Stimulated activated CD8-positive, alpha-beta memory T cell treated with anti-CD3 and anti-CD28 coated beads, Interleukin-7, amount 100 ng/mL, for 48 hours (primary cell): ENCODE measurements around the gene SLC12A7.
"Not testable (repeated sequence)": the region's sequence is repeated elsewhere in the genome, so short reads cannot be mapped to it uniquely, and the experiment has no call there.

Experiments
- DNase-seq, 2 donors: peaks; one replicate each; pipeline ENCODE4 v3.0.0-alpha.2; 2020; ENCODE audit warnings: low read depth in 1 of 2; ENCODE audit errors: extremely low read depth in 1 of 2

SLC12A7 gene

GRCh38 chr5:1066676-1067075 lies 45.2 kb downstream of the SLC12A7 start:
- no peak for DNase-seq

- DNase-seq = no peak
Observed at GRCh38 chr5:1065891-1066650, 45.8 kb downstream of the SLC12A7 start.

- DNase-seq = no peak
Observed at GRCh38 chr5:1065143-1065750, 46.6 kb downstream of the SLC12A7 start.

DNA sequence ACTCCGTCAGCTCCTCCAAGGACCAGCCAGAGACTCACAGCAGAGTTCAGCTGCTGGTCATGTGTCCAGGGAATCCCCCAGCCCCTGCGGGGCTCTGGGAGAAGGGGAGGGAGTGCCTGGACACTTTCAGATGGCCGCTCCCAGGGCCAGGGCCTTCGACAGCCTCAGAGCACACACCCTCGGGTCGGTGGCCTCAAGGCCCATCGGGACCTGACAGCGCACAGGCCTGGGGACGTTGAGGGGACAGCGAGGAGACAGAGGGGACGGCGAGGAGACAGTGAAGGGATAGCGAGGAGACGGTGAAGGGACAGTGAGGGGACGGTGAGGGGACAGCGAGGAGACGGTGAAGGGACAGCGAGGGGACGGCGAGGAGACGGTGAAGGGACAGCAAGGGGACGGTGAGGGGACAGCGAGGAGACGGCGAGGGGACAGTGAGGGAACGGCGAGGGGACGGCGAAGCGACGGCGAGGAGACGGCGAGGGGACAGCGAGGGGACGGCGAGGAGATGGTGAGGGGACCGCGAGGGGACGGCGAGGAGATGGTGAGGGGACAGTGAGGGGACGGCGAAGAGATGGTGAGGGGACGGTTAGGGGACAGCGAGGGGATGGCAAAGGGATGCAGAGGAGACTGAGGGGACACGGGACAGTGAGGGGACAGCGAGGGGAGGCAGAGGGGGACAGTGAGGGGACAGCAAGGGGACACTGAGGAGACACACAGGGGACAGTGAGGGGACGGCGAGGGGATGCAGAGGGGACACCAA lies 47.3 kb downstream of the SLC12A7 start:
- no peak for DNase-seq

DNA sequence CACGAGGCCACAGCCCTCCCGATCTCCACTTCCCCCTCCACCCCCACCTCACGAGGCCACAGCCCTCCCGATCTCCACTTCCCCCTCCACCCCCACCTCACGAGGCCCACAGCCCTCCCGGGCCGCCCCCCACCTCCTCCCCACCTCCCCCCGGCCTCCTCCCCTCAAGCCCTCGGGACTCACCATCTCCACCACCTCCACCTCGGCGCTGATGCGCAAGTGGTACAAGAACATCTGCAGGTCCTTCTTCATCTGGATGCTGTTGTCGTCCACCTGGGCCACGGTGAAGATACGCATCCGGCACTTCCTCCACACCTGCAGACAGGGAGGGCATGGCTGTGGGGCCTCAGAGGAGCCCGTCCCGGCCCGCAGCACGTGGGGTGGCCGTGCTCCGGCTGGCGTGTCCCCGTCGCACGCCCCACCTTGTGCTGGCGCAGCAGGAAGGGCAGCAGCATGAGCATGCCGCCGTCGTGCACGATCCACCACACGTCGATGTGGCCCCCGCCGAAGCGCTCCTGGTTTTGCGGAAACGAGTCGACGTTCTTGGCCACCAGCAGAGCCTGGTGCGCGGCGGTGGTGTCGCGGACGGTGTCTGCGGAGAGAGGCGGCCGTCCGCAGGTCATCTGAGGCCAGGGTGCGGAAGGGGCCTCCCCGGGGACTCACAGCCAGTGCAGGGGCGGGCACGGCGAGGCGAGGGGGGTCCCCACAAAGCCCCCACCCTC lies 48.0 kb downstream of the SLC12A7 start:
- no peak for DNase-seq

DNA sequence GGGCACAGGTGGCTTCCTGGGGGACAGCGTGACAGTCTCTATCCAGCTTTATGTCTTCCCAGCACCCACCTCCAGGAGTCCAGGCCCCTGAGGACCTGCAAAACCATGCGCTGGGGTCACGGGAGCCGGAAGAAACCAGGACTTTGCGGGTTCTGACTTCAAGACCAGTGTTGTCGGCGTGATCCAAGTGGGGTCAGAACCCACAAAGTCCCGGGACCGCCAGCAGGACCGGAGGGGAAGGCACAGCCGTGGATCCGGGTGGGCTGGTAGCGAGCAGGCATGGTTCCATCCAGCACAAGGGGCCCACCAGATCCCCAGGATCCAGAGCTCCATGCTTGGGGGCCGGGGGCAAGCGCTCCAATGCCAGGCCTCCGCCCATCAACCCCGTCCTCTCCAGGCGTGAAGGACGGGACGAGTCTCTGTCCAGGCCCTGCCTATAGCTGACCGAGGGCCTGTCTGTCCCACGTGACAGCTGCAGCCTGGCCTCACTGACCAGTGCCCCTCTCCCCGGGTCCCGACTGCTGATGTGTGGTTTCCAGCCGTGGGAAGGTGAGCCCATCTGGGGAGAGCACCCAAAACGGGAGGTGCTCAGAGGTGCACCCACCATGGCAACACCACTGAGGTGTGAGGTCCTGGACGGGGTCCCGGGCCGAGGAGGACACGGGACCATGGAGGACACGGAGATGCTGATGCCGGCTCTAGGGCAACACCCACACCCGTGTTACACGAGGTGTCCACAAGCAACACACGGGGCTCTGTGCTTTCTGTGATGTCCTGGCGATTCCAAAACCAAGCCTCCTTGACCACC lies 48.9 kb downstream of the SLC12A7 start:
- no peak for DNase-seq

DNA sequence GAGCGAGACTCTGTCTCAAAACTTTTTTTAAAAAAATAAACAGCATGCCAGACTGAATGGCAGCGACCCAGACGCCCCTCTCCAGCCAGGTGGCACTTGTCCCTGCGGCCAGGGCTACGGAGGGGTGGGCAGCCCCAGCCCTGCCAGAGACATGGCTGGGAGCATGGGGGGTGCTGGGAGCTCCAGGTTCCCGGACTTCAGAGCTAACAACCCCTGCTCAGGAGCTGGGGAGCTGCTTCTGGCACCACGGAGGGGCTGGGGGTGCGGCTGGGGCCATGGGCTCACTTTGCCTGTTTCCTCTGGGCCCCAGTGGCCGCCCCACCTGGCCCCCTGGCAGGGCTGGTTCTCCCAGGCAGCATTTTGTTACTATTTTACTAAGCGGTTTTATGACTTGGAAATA lies 49.9 kb downstream of the SLC12A7 start:
- DNase-seq = no peak

DNA sequence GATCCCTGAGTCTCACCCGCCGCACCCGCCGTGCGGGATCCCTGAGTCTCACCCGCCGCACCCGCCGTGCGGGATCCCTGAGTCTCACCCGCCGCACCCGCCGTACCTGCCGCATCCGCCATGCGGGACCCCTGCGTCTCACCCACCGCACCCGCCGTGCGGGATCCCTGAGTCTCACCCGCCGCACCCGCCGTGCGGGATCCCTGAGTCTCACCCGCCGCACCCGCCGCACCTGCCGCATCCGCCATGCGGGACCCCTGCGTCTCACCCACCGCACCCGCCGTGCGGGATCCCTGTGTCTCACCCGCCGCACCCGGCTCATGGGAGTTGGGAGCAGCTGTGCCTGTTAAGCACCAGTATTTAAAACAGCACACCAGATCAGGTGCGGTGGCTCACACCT lies 50.6 kb downstream of the SLC12A7 start:
- not testable (repeated sequence) for DNase-seq

- DNase-seq = no peak
Observed at GRCh38 chr5:1060535-1060981, 51.3 kb downstream of the SLC12A7 start.

DNA sequence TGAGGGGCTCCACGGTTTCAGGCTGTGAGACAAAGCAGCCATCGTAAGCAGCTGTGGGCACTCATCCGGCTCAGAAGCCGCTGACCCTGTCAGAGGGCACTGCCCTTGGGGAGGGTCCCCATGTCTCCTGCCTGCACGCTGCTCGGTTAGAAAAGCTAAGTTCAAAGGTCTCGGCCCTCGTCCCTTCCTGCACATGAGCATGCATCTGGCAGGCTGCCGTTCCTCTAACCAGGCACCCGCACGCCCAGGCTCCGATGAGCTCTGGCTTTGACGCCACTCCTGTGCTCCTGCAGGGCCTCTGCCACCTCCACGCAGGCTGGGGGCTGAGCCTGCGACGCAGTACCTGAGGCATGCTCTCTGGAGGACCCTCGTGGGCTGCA lies 52.0 kb downstream of the SLC12A7 start:
- DNase-seq = no peak

DNA sequence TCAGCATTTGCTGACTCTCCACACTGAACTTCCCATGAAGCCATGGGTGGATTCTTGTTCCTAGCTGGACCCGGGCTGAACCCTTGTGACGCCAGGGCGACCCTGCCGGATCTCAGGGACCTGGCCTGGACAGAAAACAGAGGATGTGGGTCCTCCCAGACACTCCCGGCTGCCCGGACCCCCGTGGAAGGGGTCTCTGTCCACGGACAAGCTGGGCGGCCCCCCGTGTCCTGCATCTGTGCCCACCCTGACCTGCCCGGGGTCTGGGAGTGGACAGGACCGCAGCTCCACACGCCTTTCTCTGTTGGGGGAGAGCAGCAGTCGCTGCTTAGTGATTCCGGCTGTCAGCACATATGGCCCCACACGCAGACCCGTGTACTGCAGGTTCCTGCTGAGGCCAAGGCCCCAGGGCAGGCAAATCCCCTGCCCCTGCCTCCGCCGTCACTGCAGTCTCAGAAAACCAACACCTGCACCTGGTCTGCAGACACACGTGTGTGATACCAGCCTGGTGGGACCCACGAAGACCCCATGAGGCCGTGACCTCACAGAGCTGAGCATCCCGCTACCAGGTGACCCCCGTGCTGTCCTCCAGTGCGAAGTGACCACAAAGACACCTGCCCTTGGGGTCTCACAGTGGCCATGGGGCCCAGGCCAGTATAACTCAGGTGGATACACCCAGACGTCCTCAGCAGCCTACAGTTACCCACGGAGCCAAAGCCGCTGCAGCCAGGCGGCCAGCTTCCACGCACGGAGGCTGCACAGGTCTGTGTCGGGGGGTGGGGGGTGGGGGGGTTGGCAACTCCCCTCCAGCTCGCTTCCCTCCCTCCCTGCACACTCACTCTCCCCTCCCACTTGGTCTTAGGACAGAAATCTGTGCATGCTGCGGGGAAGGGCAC lies 52.6 kb downstream of the SLC12A7 start:
- no peak for DNase-seq

GRCh38 chr5:1058083-1058945 lies 53.5 kb downstream of the SLC12A7 start:
- no peak for DNase-seq

GRCh38 chr5:1057485-1058082 lies 54.3 kb downstream of the SLC12A7 start:
- no peak for DNase-seq

GRCh38 chr5:1056611-1057484 lies 55.0 kb downstream of the SLC12A7 start:
- no peak for DNase-seq

- DNase-seq = no peak
Observed at GRCh38 chr5:1055896-1056610, 55.8 kb downstream of the SLC12A7 start.
